Mesodermal cell (in vitro differentiated cells): Measurements from ENCODE around the gene C1orf53.
"Not testable (repeated sequence)": the region's sequence is repeated elsewhere in the genome, so short reads cannot be mapped to it uniquely, and the experiment has no call there.

Source experiments
- H3K27ac ChIP-seq: 2 replicates; pipeline ENCODE4 v1.7.0; 2013; ENCODE audit warnings: mild to moderate bottlenecking, low read depth, low read length, moderate library complexity; ENCODE audit not compliant: severe bottlenecking
- H3K36me3 ChIP-seq: 2 replicates; pipeline ENCODE4 v1.7.1; 2013; ENCODE audit warnings: mild to moderate bottlenecking, low read length, moderate library complexity; ENCODE audit not compliant: control insufficient read depth, insufficient read depth
- H3K4me1 ChIP-seq: one replicate; pipeline ENCODE4 v1.7.1; 2013; ENCODE audit warnings: mild to moderate bottlenecking, low read length; ENCODE audit not compliant: insufficient read depth, control insufficient read depth, poor library complexity, severe bottlenecking
- H3K4me3 ChIP-seq: 2 replicates; pipeline ENCODE4 v1.7.0; 2013; ENCODE audit warnings: low read length, control low read depth, mild to moderate bottlenecking; ENCODE audit not compliant: insufficient read depth, poor library complexity, severe bottlenecking; ENCODE audit errors: extremely low read depth
- H3K9me3 ChIP-seq: 2 replicates; pipeline ENCODE4 v1.7.1; 2013; ENCODE audit warnings: mild to moderate bottlenecking, low read length, moderate library complexity; ENCODE audit not compliant: control insufficient read depth
- WGBS, 2 experiments: methylation state at CpG; one replicate each; pipeline ENCODE4 v1.1.5; 2013; ENCODE audit warnings: missing lambda C conversion rate in 2 of 2; ENCODE audit not compliant: insufficient coverage in 2 of 2; 5-methylcytosine and 5-hydroxymethylcytosine counted together

Gene C1orf53

DNA sequence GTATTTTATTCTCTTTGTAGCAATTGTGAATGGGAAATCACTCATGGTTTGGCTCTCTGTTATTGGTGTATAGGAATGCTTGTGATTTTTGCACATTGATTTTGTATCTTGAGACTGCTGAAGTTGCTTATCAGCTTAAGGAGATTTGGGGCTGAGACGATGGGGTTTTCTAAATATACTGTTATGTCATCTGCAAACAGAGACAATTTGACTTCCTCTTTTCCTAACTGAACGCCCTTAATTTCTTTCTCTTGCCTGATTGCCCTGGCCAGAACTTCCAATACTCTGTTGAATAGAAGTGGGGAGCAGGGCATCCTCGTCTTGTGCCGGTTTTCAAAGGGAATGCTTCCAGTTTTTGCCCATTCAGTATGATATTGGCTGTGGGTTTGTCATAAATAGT, 22.0 kb upstream of the C1orf53 start:
- no CpG with 5 or more reads among the region's 4 CpGs for WGBS, 2 experiments
- H3K36me3 ChIP-seq = not testable (repeated sequence)

DNA sequence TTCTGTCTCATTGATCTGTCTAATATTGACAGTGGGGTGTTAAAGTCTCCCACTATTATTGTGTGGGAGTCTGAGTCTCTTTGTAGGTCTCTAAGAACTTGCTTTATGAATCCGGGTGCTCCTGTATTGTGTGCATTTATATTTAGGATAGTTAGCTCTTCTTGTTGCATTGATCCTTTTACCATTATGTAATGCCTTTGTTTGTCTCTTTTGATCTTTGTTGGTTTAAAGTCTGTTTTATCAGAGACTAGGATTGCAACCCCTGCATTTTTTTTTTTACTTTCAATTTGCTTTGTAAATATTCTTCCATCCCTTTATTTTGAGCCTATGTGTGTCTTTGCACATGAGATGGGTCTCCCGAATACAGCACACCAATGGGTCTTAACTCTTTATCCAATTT, 20.2 kb upstream of the C1orf53 start:
- not testable (repeated sequence) for H3K4me3 ChIP-seq, H3K36me3 ChIP-seq, H3K27ac ChIP-seq, H3K4me1 ChIP-seq, H3K9me3 ChIP-seq
- WGBS, 2 experiments = no CpG with 5 or more reads among the region's 2 CpGs

More for the DNA sequence above, 22.0 kb upstream of the C1orf53 start:
- not testable (repeated sequence) for H3K27ac ChIP-seq, H3K4me3 ChIP-seq, H3K4me1 ChIP-seq, H3K9me3 ChIP-seq

DNA sequence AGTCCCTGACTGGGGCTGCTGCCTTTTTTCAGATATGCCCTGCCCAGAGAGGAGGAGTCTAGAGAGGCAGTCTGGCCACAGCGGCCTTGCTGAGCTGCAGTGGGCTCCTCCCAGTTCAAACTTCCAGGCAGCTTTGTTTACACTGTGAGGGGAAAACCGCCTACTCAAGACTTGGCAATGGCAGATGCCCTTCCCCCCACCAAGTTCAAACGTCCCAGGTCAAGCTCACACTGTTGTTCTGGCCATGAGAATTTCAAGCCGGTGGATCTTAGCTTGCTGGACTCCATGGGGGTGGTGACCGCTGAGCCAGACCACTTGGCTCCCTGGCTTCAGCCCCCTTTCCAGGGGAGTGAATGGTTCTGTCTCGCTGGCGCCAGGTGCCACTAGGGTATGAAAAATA, 18.3 kb upstream of the C1orf53 start:
- no peaks in the 10 kb centered on the region for H3K4me1 ChIP-seq
- H3K9me3 ChIP-seq = no peaks in the 10 kb centered on the region
- WGBS, 2 experiments = 74 to 82% methylated on average over 5 to 7 of the region's 7 CpGs
- no peak overlapping the region for H3K27ac ChIP-seq
- no peak overlapping the region for H3K4me3 ChIP-seq
- H3K36me3 ChIP-seq = no peaks in the 10 kb centered on the region

DNA sequence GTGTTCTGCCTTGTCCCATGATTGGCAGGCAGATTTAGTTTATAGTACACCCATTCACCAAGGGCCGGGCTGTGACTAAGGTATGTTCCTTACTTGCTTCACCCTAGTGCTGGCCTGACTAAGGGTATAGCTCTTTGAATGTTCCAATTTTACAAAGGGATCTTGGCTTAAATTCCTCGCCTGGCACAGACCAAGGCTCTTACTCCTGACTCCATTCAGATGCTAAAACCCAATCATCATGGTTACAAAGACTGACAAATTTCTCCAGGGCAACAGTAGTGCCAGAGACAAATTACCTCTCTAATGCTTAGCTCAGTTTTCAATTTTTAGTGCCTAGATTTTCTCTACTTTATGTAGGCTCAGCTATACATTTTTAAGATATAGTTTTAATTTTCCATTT, 11.5 kb upstream of the C1orf53 start:
- Histone ChIP-seq H3K36me3 (no peaks in the 10 kb centered on the region), H3K4me3 (no peak overlapping the region), H3K27ac (no peak overlapping the region), H3K9me3 (no peaks in the 10 kb centered on the region), H3K4me1 (no peaks in the 10 kb centered on the region)
- WGBS, 2 experiments = 86% methylated on average over 2 of the region's 2 CpGs; no CpG with 5 or more reads in 1 of the 2 experiments

DNA sequence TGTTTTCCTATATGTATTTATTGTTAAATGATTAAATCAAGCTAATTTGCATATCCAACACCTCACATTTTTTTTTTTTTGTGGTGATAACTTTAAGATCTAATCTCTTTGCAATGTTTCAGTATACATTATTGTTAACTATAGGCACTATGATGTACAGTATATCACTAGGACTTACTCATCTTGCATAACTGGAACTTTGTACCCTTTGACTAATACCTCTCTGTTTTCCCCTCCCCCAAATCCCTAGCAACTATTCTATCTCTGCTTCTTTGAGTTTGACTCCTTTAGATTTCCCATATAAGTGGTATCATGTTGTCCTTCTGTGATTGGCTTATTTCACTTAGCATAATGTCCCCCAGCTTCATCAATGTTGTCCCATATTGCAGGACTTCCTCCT, 9.7 kb upstream of the C1orf53 start:
- no peaks in the 10 kb centered on the region for H3K9me3 ChIP-seq
- H3K27ac ChIP-seq = no peak overlapping the region
- no peaks in the 10 kb centered on the region for H3K4me1 ChIP-seq
- H3K36me3 ChIP-seq = no peaks in the 10 kb centered on the region
- no peak overlapping the region for H3K4me3 ChIP-seq

DNA sequence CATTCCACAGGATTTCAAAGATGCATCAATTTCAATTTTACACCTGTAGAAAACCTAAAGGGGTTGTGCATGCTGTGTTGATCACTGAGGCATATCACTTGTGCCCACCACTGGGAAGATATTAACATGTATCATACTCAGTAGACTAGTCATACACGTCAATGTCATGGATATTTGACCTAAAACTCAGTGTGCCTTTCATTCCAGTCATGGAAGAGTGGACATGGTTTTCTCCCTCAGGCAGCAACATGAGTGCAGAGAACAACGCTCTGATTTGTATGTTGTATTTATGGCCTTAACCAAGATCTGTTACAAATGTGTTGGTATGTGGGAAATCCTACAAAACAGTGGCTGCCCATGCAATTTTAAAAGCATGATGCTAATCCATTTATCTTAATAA, 6.1 kb upstream of the C1orf53 start:
- H3K4me3 ChIP-seq = no peak overlapping the region
- no peaks in the 10 kb centered on the region for H3K9me3 ChIP-seq
- H3K4me1 ChIP-seq = no peaks in the 10 kb centered on the region
- no peak overlapping the region for H3K27ac ChIP-seq
- WGBS, 2 experiments = 77 to 100% methylated on average over 1 to 2 of the region's 2 CpGs
- H3K36me3 ChIP-seq = no peaks in the 10 kb centered on the region

DNA sequence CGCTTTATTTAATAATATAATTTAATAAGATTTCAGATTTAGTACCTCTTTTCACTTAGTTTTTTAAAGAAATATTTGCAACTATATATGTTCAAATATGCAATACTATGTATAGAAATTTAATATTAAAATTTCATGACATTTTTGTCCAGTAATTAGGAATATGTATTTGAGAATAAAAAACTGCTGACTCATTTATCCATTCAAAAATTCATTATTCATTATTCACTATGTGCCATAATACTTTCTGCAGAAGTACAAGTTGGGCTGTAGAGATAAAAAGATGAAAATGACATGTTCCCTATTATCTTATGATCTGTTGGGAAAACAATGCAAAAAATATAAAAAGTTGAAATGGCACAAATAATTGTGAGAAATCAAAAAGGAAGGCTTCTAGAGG, 3.4 kb upstream of the C1orf53 start:
- Histone ChIP-seq H3K9me3 (no peaks in the 10 kb centered on the region), H3K4me3 (no peak overlapping the region), H3K4me1 (peaks cover 4% of the 10 kb centered on the region), H3K36me3 (no peaks in the 10 kb centered on the region), H3K27ac (no peak overlapping the region)
- WGBS, 2 experiments = no CpG with 5 or more reads among the region's 1 CpG

DNA sequence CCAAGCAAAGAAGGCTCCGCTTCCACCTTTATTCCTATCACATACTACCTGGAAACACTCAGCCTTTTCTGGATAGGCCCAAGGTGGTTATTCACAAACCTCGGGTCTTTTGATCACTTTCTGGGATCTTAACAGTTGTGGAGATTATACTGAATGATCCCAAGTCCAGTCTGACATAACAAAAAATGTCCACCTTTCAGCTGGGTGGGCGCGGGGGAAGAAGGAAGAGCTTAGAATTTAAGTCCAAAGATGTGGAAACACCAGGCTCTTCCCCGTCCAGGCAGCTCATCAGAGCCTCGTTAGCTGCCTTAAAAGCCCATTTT, 338 bp upstream of the C1orf53 start:
- Histone ChIP-seq H3K27ac (peak overlapping the region; percentile 77), H3K4me3 (peak overlapping the region; percentile 59), H3K4me1 (peaks cover 4% of the 10 kb centered on the region), H3K36me3 (no peaks in the 10 kb centered on the region), H3K9me3 (no peaks in the 10 kb centered on the region)
- 0 to 41% methylated on average over 4 to 6 of the region's 6 CpGs for WGBS, 2 experiments

DNA sequence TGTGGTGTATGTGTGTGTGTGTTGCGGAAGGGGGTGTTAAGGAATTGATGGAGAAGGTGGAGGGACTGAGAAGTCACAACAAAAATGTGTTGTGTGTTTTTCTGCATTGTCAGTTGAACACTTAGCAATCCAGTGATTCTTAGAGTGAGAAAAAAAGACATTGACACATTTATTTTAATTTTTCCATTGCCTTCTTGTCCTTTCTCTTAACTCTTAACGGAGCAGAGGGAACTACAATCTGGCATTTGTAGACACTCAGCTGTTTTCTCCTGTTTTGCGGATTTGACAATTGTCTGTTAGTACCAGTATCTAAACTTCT, 725 bp downstream of the C1orf53 start:
- peaks cover 4% of the 10 kb centered on the region for H3K4me1 ChIP-seq
- peak overlapping the region; percentile 59 for H3K4me3 ChIP-seq
- 8 to 11% methylated on average over 2 to 3 of the region's 3 CpGs for WGBS, 2 experiments
- H3K27ac ChIP-seq = no peak overlapping the region
- H3K9me3 ChIP-seq = no peaks in the 10 kb centered on the region
- H3K36me3 ChIP-seq = no peaks in the 10 kb centered on the region

DNA sequence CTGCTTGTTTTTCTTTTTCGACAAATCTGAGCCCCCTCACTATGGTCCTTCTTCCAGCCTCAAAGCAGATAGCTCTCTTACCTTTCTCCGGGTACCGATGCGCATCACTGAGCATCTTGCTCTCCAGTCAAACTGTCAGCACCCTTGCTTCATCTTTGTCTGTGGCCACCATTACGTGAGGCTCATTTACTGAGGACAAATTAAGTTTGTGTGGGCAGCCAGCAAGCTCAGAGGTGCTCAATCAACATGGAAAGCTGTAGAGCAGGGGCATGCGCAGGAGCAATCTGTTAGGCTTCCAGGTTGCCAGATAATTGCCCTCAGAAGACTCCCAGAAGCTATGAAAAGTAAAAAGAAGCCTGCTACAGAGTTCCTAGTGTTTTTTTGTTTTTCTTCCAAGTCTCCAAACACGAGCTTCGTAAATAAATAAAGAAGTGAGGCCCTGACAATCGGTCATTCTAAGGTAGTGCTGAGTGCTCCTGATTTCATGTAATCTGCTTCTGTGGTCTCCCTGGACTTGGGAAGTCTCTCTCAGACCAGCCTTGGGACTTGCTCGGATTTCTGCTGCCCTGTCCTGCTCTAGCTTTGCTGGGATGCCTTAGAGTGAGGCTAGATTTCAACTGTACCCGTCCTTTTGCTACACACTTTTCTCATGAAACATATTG, 1.8 kb downstream of the C1orf53 start:
- 22 to 27% methylated on average over 8 to 9 of the region's 11 CpGs for WGBS, 2 experiments
- Histone ChIP-seq H3K9me3 (no peaks in the 10 kb centered on the region), H3K27ac (no peak overlapping the region), H3K36me3 (no peaks in the 10 kb centered on the region), H3K4me3 (no peak overlapping the region), H3K4me1 (peaks cover 4% of the 10 kb centered on the region)

DNA sequence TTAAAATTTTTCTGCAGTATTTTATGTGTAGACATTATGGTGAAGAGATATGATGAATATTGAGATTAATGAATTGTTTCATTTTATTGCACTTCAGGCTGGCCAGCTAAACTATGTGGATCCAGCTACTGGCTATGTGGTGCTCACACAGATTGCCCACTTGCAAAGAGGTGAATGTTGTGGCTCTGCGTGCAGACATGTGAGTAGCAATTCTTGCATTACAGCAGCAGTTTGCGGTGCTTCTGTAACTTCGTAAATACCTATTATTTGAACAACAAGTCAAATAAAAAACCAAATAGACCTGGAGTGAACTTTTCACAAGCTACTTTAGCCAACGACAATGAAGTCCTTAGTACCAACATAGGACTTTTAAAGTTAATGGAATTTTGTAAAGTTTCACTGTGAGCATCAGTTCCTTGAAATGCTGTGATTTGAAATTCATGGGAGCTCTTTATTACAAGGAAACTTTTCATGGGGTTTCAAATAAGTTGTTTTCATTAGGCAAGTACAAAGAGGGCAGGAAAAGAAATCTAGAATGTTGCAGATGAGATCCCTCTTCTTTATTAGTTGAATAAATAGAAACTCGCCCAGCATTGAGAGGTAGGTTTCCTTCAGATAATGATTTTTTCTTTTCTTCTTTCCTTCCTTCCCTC, 3.4 kb downstream of the C1orf53 start:
- H3K4me3 ChIP-seq = no peak overlapping the region
- 41% methylated on average over 2 of the region's 5 CpGs; no CpG with 5 or more reads in 1 of the 2 experiments for WGBS, 2 experiments
- no peaks in the 10 kb centered on the region for H3K9me3 ChIP-seq
- peaks cover 4% of the 10 kb centered on the region for H3K4me1 ChIP-seq
- no peak overlapping the region for H3K27ac ChIP-seq
- no peaks in the 10 kb centered on the region for H3K36me3 ChIP-seq
